ENCODE data around the gene DNPH1.

- TF ChIP-seq CTCF (IDR thresholded peaks at IDR 0.05 in 4 of 5, conservative IDR thresholded peaks at IDR 0.05 in 1 of 5) = no peak
- no peak for TF ChIP-seq POLR2A (IDR thresholded peaks at IDR 0.05)
These were observed 38.5 kb upstream of the DNPH1 start for GRCh38 chr6:43267619-43268354.
